ENCODE results near the gene ZKSCAN4.

- no peak for TF ChIP-seq CTCF (IDR thresholded peaks at IDR 0.05)
- no peak for TF ChIP-seq POLR2A (IDR thresholded peaks at IDR 0.05)
Measured at GRCh38 chr6:28243946-28244345, 8.1 kb downstream of the ZKSCAN4 start.
